ENCODE measurements around the gene HOXB3. TPM values are rescaled to one million over a fixed set of nuclear protein-coding genes. Genes with fewer than 3 reads are reported as not detected.

HOXB3 gene
- total RNA-seq, 1 donor from 2014 or later = not detected

GRCh38 chr17:48565022-48565554, 25.0 kb downstream of the HOXB3 start:
- H3K9me3 ChIP-seq (ENCODE audit: insufficient read depth, low read depth, low read length) = no peaks in the 10 kb centered on the region
- no peak for TF ChIP-seq CTCF (IDR thresholded peaks at IDR 0.05; ENCODE audit: insufficient read depth, low read depth, low read length)
- TF ChIP-seq EZH2 (IDR thresholded peaks at IDR 0.05; ENCODE audit: insufficient read depth, low read length) = no peak
- peaks cover 85% of the 10 kb centered on the region for H3K27me3 ChIP-seq (ENCODE audit: insufficient read depth, low read length)
- Mint-ChIP-seq H3K36me3 (ENCODE audit: low read depth, unreplicated experiment) (no peaks in the 10 kb centered on the region), H3K27ac (ENCODE audit: unreplicated experiment) (no peak overlapping the region), H3K4me3 (ENCODE audit: unreplicated experiment) (no peak overlapping the region), H3K4me1 (ENCODE audit: low read depth, unreplicated experiment) (no peaks in the 10 kb centered on the region), H3K27me3 (ENCODE audit: low read depth, unreplicated experiment) (peaks cover 38% of the 10 kb centered on the region), H3K9me3 (ENCODE audit: unreplicated experiment) (peaks cover 20% of the 10 kb centered on the region)
- H3K36me3 ChIP-seq (ENCODE audit: insufficient read depth, low read length) = no peaks in the 10 kb centered on the region
- H4K20me1 ChIP-seq (ENCODE audit: insufficient read depth, low read length) = peaks cover 9% of the 10 kb centered on the region
- DNase-seq (ENCODE audit: low read depth) = no peak
- H3K79me2 ChIP-seq (ENCODE audit: insufficient read depth, low read length) = peaks cover 94% of the 10 kb centered on the region
- no peak overlapping the region for H2AFZ ChIP-seq (ENCODE audit: low read depth, low read length)
- peak overlapping the region; percentile 76 for H3K9ac ChIP-seq (ENCODE audit: low read length)
- peak overlapping the region; percentile 86 for H3K4me2 ChIP-seq (ENCODE audit: low read length)
- peak overlapping the region; percentile 34 for H3K4me3 ChIP-seq (ENCODE audit: insufficient read depth, low read depth, low read length)
- peaks cover 23% of the 10 kb centered on the region for H3K4me1 ChIP-seq (ENCODE audit: insufficient read depth, low read length)
- peak overlapping the region; percentile 65 for H3K27ac ChIP-seq (ENCODE audit: low read depth, low read length)
- FAIRE-seq = no peak

- Histone ChIP-seq H2AFZ (ENCODE audit: low read depth, low read length) (no peak overlapping the region), H3K79me2 (ENCODE audit: insufficient read depth, low read length) (peaks cover 94% of the 10 kb centered on the region), H3K4me2 (ENCODE audit: low read length) (peak overlapping the region; percentile 86), H3K4me1 (ENCODE audit: insufficient read depth, low read length) (peaks cover 24% of the 10 kb centered on the region), H3K4me3 (ENCODE audit: insufficient read depth, low read depth, low read length) (peak overlapping the region; percentile 58), H3K9me3 (ENCODE audit: insufficient read depth, low read depth, low read length) (no peaks in the 10 kb centered on the region), H3K36me3 (ENCODE audit: insufficient read depth, low read length) (no peaks in the 10 kb centered on the region), H3K9ac (ENCODE audit: low read length) (peak overlapping the region; percentile 79), H3K27ac (ENCODE audit: low read depth, low read length) (peak overlapping the region; percentile 65), H3K27me3 (ENCODE audit: insufficient read depth, low read length) (peaks cover 85% of the 10 kb centered on the region), H4K20me1 (ENCODE audit: insufficient read depth, low read length) (peaks cover 9% of the 10 kb centered on the region)
- Mint-ChIP-seq H3K9me3 (ENCODE audit: unreplicated experiment) (peaks cover 20% of the 10 kb centered on the region), H3K27me3 (ENCODE audit: low read depth, unreplicated experiment) (peaks cover 45% of the 10 kb centered on the region), H3K4me3 (ENCODE audit: unreplicated experiment) (no peak overlapping the region), H3K36me3 (ENCODE audit: low read depth, unreplicated experiment) (no peaks in the 10 kb centered on the region), H3K4me1 (ENCODE audit: low read depth, unreplicated experiment) (no peaks in the 10 kb centered on the region), H3K27ac (ENCODE audit: unreplicated experiment) (no peak overlapping the region)
- DNase-seq (ENCODE audit: low read depth) (no peak), FAIRE-seq (no peak)
- no peak for TF ChIP-seq CTCF (IDR thresholded peaks at IDR 0.05; ENCODE audit: insufficient read depth, low read depth, low read length)
- TF ChIP-seq EZH2 (IDR thresholded peaks at IDR 0.05; ENCODE audit: insufficient read depth, low read length) = no peak
Measured at GRCh38 chr17:48564188-48565021, 25.6 kb downstream of the HOXB3 start.

GRCh38 chr17:48563867-48564187, 26.2 kb downstream of the HOXB3 start:
- Histone ChIP-seq H3K79me2 (ENCODE audit: insufficient read depth, low read length) (peaks cover 95% of the 10 kb centered on the region), H3K9me3 (ENCODE audit: insufficient read depth, low read depth, low read length) (no peaks in the 10 kb centered on the region), H4K20me1 (ENCODE audit: insufficient read depth, low read length) (peaks cover 9% of the 10 kb centered on the region), H3K4me1 (ENCODE audit: insufficient read depth, low read length) (peaks cover 28% of the 10 kb centered on the region), H3K36me3 (ENCODE audit: insufficient read depth, low read length) (no peaks in the 10 kb centered on the region), H3K27ac (ENCODE audit: low read depth, low read length) (peak overlapping the region; percentile 57), H3K4me3 (ENCODE audit: insufficient read depth, low read depth, low read length) (peak overlapping the region; percentile 58), H3K27me3 (ENCODE audit: insufficient read depth, low read length) (peaks cover 86% of the 10 kb centered on the region), H2AFZ (ENCODE audit: low read depth, low read length) (no peak overlapping the region), H3K9ac (ENCODE audit: low read length) (peak overlapping the region; percentile 79), H3K4me2 (ENCODE audit: low read length) (peak overlapping the region; percentile 83)
- TF ChIP-seq EZH2 (IDR thresholded peaks at IDR 0.05; ENCODE audit: insufficient read depth, low read length) = no peak
- no peak for TF ChIP-seq CTCF (IDR thresholded peaks at IDR 0.05; ENCODE audit: insufficient read depth, low read depth, low read length)
- no peaks in the 10 kb centered on the region for H3K4me1 Mint-ChIP-seq (ENCODE audit: low read depth, unreplicated experiment)
- H3K4me3 Mint-ChIP-seq (ENCODE audit: unreplicated experiment) = no peak overlapping the region
- no peak overlapping the region for H3K27ac Mint-ChIP-seq (ENCODE audit: unreplicated experiment)
- DNase-seq (ENCODE audit: low read depth) (no peak), FAIRE-seq (no peak)
- peaks cover 18% of the 10 kb centered on the region for H3K9me3 Mint-ChIP-seq (ENCODE audit: unreplicated experiment)
- H3K27me3 Mint-ChIP-seq (ENCODE audit: low read depth, unreplicated experiment) = peaks cover 51% of the 10 kb centered on the region
- no peaks in the 10 kb centered on the region for H3K36me3 Mint-ChIP-seq (ENCODE audit: low read depth, unreplicated experiment)

Measured in astrocyte (in vitro differentiated cells and primary cell).